SK-N-MC (cell line): Measurements from ENCODE around the gene RIPPLY3.
"Not testable (repeated sequence)": the region's sequence is repeated elsewhere in the genome, so short reads cannot be mapped to it uniquely, and the experiment has no call there.

ENCODE experiments used
- EZH2 ChIP-seq: fragments of 200-600 bp; sonication (generic); IDR thresholded peaks from one replicate; pipeline ENCODE4 v1.6.1; 2017; ENCODE audit warnings: antibody characterized with exemption
- FOXP2 ChIP-seq: optimal IDR thresholded peaks from 2 replicates; pipeline ENCODE3; 2011; ENCODE audit warnings: mild to moderate bottlenecking, moderate library complexity; ENCODE audit not compliant: insufficient read depth; ENCODE audit errors: extremely low read length, control extremely low read depth
- POLR2AphosphoS5 ChIP-seq: IDR thresholded peaks from 2 replicates; pipeline ENCODE4 v1.6.1; 2012; ENCODE audit warnings: mild to moderate bottlenecking, low read depth, low read length, borderline replicate concordance

GRCh38 chr21:37003917-37004316, 2.6 kb upstream of the RIPPLY3 start:
- TF ChIP-seq POLR2AphosphoS5, EZH2, FOXP2: not testable (repeated sequence)
